ENCODE measurements around the gene CCND1.

GRCh38 chr11:69643646-69644045 is 2.7 kb downstream of the CCND1 start:
- TF ChIP-seq CTCF (IDR thresholded peaks at IDR 0.05): no peak
- no peak for TF ChIP-seq POLR2A (IDR thresholded peaks at IDR 0.05)

All from right lobe of liver (tissue), 4 donors.